ENCODE measurements around the gene HSPBAP1.
A peak's percentile ranks its signal among the peaks of the same experiment; 100 is the strongest.
"Not testable (repeated sequence)": the region's sequence is repeated elsewhere in the genome, so short reads cannot be mapped to it uniquely, and the experiment has no call there.

Gene HSPBAP1

DNA sequence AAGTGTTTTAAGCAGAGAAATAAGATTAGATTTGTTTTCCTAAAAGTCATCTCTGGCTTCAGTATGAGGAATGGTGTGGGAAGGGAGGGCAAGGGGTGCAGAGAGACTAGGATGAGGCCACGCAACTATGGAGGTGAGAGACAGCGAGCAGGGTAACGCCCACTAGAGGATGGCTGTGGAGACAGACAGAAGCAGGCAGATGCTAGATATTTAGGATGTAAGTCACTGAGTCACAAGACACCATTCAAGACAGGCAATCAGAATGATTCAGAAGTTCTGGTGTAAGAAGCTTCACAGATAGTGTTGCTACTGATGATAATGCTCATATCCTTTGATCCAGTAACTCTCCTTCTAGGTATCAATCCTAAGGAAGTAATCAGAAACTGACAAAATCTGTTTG is 19.1 kb downstream of the HSPBAP1 start:
- DNase-seq = no peak
- H3K36me3 Mint-ChIP-seq (ENCODE audit: insufficient read depth) = no peaks in the 10 kb centered on the region
- no peaks in the 10 kb centered on the region for H3K9me3 Mint-ChIP-seq
- no peaks in the 10 kb centered on the region for H3K27me3 Mint-ChIP-seq
- ATAC-seq (replicated peaks) = no peak
- H3K4me1 Mint-ChIP-seq (ENCODE audit: low read depth in 2 of 2) = no peaks in the 10 kb centered on the region
- H3K4me3 Mint-ChIP-seq = no peak overlapping the region
- H3K27ac Mint-ChIP-seq = no peak overlapping the region

- no peaks in the 10 kb centered on the region for H3K27me3 Mint-ChIP-seq
- ATAC-seq (replicated peaks) = no peak
- H3K27ac Mint-ChIP-seq = no peak overlapping the region
- H3K4me3 Mint-ChIP-seq = no peak overlapping the region
- H3K36me3 Mint-ChIP-seq (ENCODE audit: insufficient read depth) = no peaks in the 10 kb centered on the region
- no peaks in the 10 kb centered on the region for H3K9me3 Mint-ChIP-seq
- no peaks in the 10 kb centered on the region for H3K4me1 Mint-ChIP-seq (ENCODE audit: low read depth in 2 of 2)
- no peak for DNase-seq
Observed at GRCh38 chr3:122773944-122774509, 19.6 kb downstream of the HSPBAP1 start.

- Mint-ChIP-seq H3K36me3 (ENCODE audit: insufficient read depth) (peaks cover 5% of the 10 kb centered on the region), H3K27me3 (no peaks in the 10 kb centered on the region), H3K9me3 (no peaks in the 10 kb centered on the region), H3K4me1 (ENCODE audit: low read depth in 2 of 2) (no peaks in the 10 kb centered on the region), H3K4me3 (no peak overlapping the region), H3K27ac (no peak overlapping the region)
- ATAC-seq (replicated peaks) (no peak), DNase-seq (no peak)
Observed at GRCh38 chr3:122772827-122773226, 20.8 kb downstream of the HSPBAP1 start.

DNA sequence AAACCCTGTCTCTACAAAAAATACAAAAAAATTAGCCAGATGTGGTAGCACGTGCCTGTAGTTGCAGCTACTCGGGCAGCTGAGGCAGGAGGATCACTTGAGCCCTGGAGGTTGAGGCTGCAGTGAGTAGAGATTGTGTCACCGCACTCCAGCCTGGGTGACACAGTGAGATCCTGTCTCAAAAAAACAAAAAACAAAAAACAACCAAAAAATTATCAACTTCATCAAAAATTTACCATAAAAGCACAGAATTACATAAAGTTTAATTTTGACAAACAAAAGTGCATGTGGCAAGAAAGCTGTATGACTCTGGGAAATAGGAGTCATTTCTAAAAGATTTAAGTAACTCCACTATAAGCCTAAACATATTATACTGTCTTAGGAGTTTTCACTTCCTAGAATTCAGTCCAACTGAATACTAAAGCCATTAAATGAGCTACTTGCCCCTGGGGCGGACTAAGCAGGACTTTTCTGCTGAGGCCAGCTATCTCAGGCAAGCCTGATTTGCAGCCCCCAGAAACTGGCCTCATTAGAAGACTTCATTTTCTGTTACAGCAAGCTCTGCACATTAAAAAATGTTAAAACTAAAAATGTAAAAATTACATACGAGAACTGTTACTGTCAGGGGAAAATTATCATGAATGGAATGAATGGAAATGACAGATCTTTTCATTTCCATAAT is 23.0 kb downstream of the HSPBAP1 start:
- H3K4me3 Mint-ChIP-seq = no peak overlapping the region
- ATAC-seq (replicated peaks) = no peak
- H3K4me1 Mint-ChIP-seq (ENCODE audit: low read depth in 2 of 2) = no peaks in the 10 kb centered on the region
- H3K36me3 Mint-ChIP-seq (ENCODE audit: insufficient read depth) = peaks cover 11% of the 10 kb centered on the region
- DNase-seq = no peak
- H3K27ac Mint-ChIP-seq = peak overlapping the region in 1 of 2 donors; percentile 38
- H3K27me3 Mint-ChIP-seq = no peaks in the 10 kb centered on the region
- H3K9me3 Mint-ChIP-seq = no peaks in the 10 kb centered on the region

DNA sequence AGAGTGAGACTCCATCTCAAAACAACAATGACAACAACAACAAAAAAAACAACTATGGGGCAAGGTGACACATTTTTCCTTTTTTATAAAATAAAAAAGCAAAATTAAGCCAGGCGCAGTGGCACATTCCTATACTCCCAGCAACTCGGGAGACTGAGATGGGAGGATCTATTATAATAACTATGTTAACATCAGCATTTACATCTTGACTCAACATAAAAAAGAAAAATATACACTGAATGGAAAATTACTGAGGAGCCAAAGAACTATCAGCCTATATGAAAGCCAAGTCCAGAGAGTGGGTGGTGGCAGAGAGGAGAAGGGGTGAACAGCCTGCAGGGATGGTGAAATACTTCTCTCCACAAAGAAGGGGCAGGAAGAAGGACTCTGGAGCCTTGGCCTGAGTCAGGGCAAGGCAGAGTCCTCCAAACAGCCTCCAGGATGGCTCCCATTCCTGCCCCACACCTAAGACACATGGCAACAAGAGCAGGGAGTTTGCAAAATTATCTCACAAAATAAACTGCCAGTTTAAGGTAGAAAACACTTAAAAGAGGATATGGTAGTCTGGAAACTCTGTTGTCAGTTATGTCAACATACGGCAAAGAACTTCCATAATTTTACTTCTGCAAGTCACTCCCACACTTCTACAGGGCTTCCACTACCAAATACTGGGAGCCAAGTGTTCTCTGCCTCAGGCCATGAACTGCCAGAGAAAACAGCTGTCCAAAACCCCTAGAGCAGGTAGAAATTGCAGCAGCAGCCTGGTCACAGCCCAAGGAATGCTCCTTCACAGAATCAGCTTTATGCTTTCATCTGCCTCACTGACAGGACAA is 25.9 kb downstream of the HSPBAP1 start:
- H3K4me1 Mint-ChIP-seq (ENCODE audit: low read depth in 2 of 2) = no peaks in the 10 kb centered on the region

GRCh38 chr3:122766430-122766829 is 27.2 kb downstream of the HSPBAP1 start:
- Mint-ChIP-seq H3K27me3 (no peaks in the 10 kb centered on the region), H3K27ac (no peak overlapping the region), H3K9me3 (no peaks in the 10 kb centered on the region), H3K4me1 (ENCODE audit: low read depth in 2 of 2) (no peaks in the 10 kb centered on the region), H3K36me3 (ENCODE audit: insufficient read depth) (peaks cover 11% of the 10 kb centered on the region), H3K4me3 (no peak overlapping the region)
- no peak for ATAC-seq (replicated peaks)
- DNase-seq = no peak

More for the DNA sequence above, 25.9 kb downstream of the HSPBAP1 start:
- Mint-ChIP-seq H3K9me3 (no peaks in the 10 kb centered on the region), H3K27ac (peak overlapping the region in 1 of 2 donors; percentile 65), H3K4me3 (no peak overlapping the region), H3K36me3 (ENCODE audit: insufficient read depth) (peaks cover 11% of the 10 kb centered on the region), H3K27me3 (no peaks in the 10 kb centered on the region)
- no peak for DNase-seq
- no peak for ATAC-seq (replicated peaks)

GRCh38 chr3:122760453-122761271 is 33.0 kb downstream of the HSPBAP1 start:
- no peak for ATAC-seq (replicated peaks)
- no peak for DNase-seq
- Mint-ChIP-seq H3K4me3 (no peak overlapping the region), H3K27me3 (no peaks in the 10 kb centered on the region), H3K4me1 (ENCODE audit: low read depth in 2 of 2) (peaks cover 0 to 3% of the 10 kb centered on the region in 2 donors), H3K36me3 (ENCODE audit: insufficient read depth) (no peaks in the 10 kb centered on the region), H3K27ac (no peak overlapping the region), H3K9me3 (no peaks in the 10 kb centered on the region)

- H3K9me3 Mint-ChIP-seq = no peaks in the 10 kb centered on the region
- H3K4me3 Mint-ChIP-seq = no peak overlapping the region
- H3K27me3 Mint-ChIP-seq = no peaks in the 10 kb centered on the region
- ATAC-seq (replicated peaks) (no peak), DNase-seq (no peak)
- H3K4me1 Mint-ChIP-seq (ENCODE audit: low read depth in 2 of 2) = peaks cover 0 to 3% of the 10 kb centered on the region in 2 donors
- peaks cover 3% of the 10 kb centered on the region for H3K36me3 Mint-ChIP-seq (ENCODE audit: insufficient read depth)
- no peak overlapping the region for H3K27ac Mint-ChIP-seq
Observed at GRCh38 chr3:122758877-122759560, 34.6 kb downstream of the HSPBAP1 start.

- no peak overlapping the region for H3K4me3 Mint-ChIP-seq
- no peaks in the 10 kb centered on the region for H3K27me3 Mint-ChIP-seq
- peaks cover 0 to 3% of the 10 kb centered on the region in 2 donors for H3K4me1 Mint-ChIP-seq (ENCODE audit: low read depth in 2 of 2)
- H3K9me3 Mint-ChIP-seq = no peaks in the 10 kb centered on the region
- ATAC-seq (replicated peaks) = no peak
- H3K27ac Mint-ChIP-seq = peak overlapping the region in 1 of 2 donors; percentile 21
- no peak for DNase-seq
- H3K36me3 Mint-ChIP-seq (ENCODE audit: insufficient read depth) = peaks cover 14% of the 10 kb centered on the region
Observed at GRCh38 chr3:122755491-122755890, 38.1 kb downstream of the HSPBAP1 start.

- Mint-ChIP-seq H3K4me3 (no peak overlapping the region), H3K36me3 (ENCODE audit: insufficient read depth) (peaks cover 20% of the 10 kb centered on the region)
- ATAC-seq (replicated peaks) = peak; percentile 79
Observed at GRCh38 chr3:122754929-122755328, 38.7 kb downstream of the HSPBAP1 start.

GRCh38 chr3:122748347-122748746 is 45.3 kb downstream of the HSPBAP1 start:
- no peak for ATAC-seq (replicated peaks)
- Mint-ChIP-seq H3K4me1 (ENCODE audit: low read depth in 2 of 2) (no peaks in the 10 kb centered on the region), H3K27me3 (no peaks in the 10 kb centered on the region), H3K4me3 (no peak overlapping the region), H3K36me3 (ENCODE audit: insufficient read depth) (peaks cover 20% of the 10 kb centered on the region), H3K27ac (no peak overlapping the region), H3K9me3 (no peaks in the 10 kb centered on the region)
- DNase-seq = no peak

More at GRCh38 chr3:122754929-122755328, 38.7 kb downstream of the HSPBAP1 start:
- peak; percentile 10 to 17 (median 13) for DNase-seq
- Mint-ChIP-seq H3K4me1 (ENCODE audit: low read depth in 2 of 2) (peaks cover 0 to 3% of the 10 kb centered on the region in 2 donors), H3K9me3 (no peaks in the 10 kb centered on the region), H3K27me3 (no peaks in the 10 kb centered on the region), H3K27ac (no peak overlapping the region)

GRCh38 chr3:122747295-122747694 is 46.3 kb downstream of the HSPBAP1 start:
- ATAC-seq (replicated peaks); H3K27ac Mint-ChIP-seq; H3K9me3 Mint-ChIP-seq; DNase-seq; H3K27me3 Mint-ChIP-seq; H3K4me1 Mint-ChIP-seq (ENCODE audit: low read depth in 2 of 2); H3K4me3 Mint-ChIP-seq: not testable (repeated sequence)
- H3K36me3 Mint-ChIP-seq (ENCODE audit: insufficient read depth) = peaks cover 14% of the 10 kb centered on the region
